Rectal smooth muscle tissue (tissue), 1 donor: ENCODE measurements around the gene TMEM266.

Experiments used
- H3K27ac ChIP-seq: one replicate; pipeline ENCODE4 v1.7.0; 2013; ENCODE audit warnings: low read depth, low read length, inconsistent platforms
- H3K27me3 ChIP-seq: one replicate; pipeline ENCODE4 v1.7.0; 2013; ENCODE audit warnings: low read length; ENCODE audit not compliant: control insufficient read depth, insufficient read depth
- H3K36me3 ChIP-seq: one replicate; pipeline ENCODE4 v1.7.0; 2013; ENCODE audit warnings: low read length; ENCODE audit not compliant: control insufficient read depth, insufficient read depth
- H3K4me1 ChIP-seq: one replicate; pipeline ENCODE4 v1.7.0; 2013; ENCODE audit warnings: low read length; ENCODE audit not compliant: control insufficient read depth, insufficient read depth
- H3K4me3 ChIP-seq: one replicate; pipeline ENCODE4 v1.7.0; 2013; ENCODE audit warnings: low read length
- H3K9ac ChIP-seq: one replicate; pipeline ENCODE4 v1.7.0; 2013; ENCODE audit warnings: low read length

TMEM266 gene

GRCh38 chr15:76174654-76175053, 114.9 kb downstream of the TMEM266 start:
- Histone ChIP-seq H3K4me3 (no peak overlapping the region), H3K27me3 (peaks cover 3% of the 10 kb centered on the region), H3K4me1 (no peaks in the 10 kb centered on the region), H3K36me3 (no peaks in the 10 kb centered on the region), H3K27ac (no peak overlapping the region), H3K9ac (no peak overlapping the region)

- Histone ChIP-seq H3K27ac (no peak overlapping the region), H3K4me3 (no peak overlapping the region), H3K27me3 (peaks cover 3% of the 10 kb centered on the region), H3K36me3 (no peaks in the 10 kb centered on the region), H3K9ac (no peak overlapping the region), H3K4me1 (no peaks in the 10 kb centered on the region)
Measured at GRCh38 chr15:76175442-76175841, 115.7 kb downstream of the TMEM266 start.

GRCh38 chr15:76176059-76176458, 116.3 kb downstream of the TMEM266 start:
- H3K27ac ChIP-seq, result no peak overlapping the region
- no peaks in the 10 kb centered on the region for H3K4me1 ChIP-seq
- no peak overlapping the region for H3K4me3 ChIP-seq
- H3K27me3 ChIP-seq, result peaks cover 3% of the 10 kb centered on the region
- H3K36me3 ChIP-seq, result no peaks in the 10 kb centered on the region
- H3K9ac ChIP-seq, result no peak overlapping the region

GRCh38 chr15:76176487-76177085, 116.8 kb downstream of the TMEM266 start:
- H3K4me3 ChIP-seq, result no peak overlapping the region
- H3K27me3 ChIP-seq, result peaks cover 3% of the 10 kb centered on the region
- H3K36me3 ChIP-seq, result no peaks in the 10 kb centered on the region
- H3K27ac ChIP-seq, result no peak overlapping the region
- H3K9ac ChIP-seq, result no peak overlapping the region
- H3K4me1 ChIP-seq, result no peaks in the 10 kb centered on the region

- Histone ChIP-seq H3K36me3 (no peaks in the 10 kb centered on the region), H3K27ac (no peak overlapping the region), H3K4me1 (no peaks in the 10 kb centered on the region), H3K4me3 (no peak overlapping the region), H3K27me3 (peaks cover 3% of the 10 kb centered on the region), H3K9ac (no peak overlapping the region)
Measured at GRCh38 chr15:76177491-76178040, 117.8 kb downstream of the TMEM266 start.

GRCh38 chr15:76178296-76179000, 118.7 kb downstream of the TMEM266 start:
- Histone ChIP-seq H3K36me3 (no peaks in the 10 kb centered on the region), H3K27ac (no peak overlapping the region), H3K4me1 (no peaks in the 10 kb centered on the region), H3K4me3 (no peak overlapping the region), H3K27me3 (peaks cover 3% of the 10 kb centered on the region), H3K9ac (no peak overlapping the region)

- no peak overlapping the region for H3K27ac ChIP-seq
- no peaks in the 10 kb centered on the region for H3K4me1 ChIP-seq
- peaks cover 3% of the 10 kb centered on the region for H3K27me3 ChIP-seq
- H3K36me3 ChIP-seq, result no peaks in the 10 kb centered on the region
- no peak overlapping the region for H3K4me3 ChIP-seq
- H3K9ac ChIP-seq, result no peak overlapping the region
Measured at GRCh38 chr15:76179023-76179422, 119.2 kb downstream of the TMEM266 start.

- no peak overlapping the region for H3K27ac ChIP-seq
Measured at GRCh38 chr15:76180321-76180720, 120.5 kb downstream of the TMEM266 start.

GRCh38 chr15:76181705-76182107, 121.9 kb downstream of the TMEM266 start:
- H3K27me3 ChIP-seq, result peaks cover 3% of the 10 kb centered on the region

More at GRCh38 chr15:76180321-76180720, 120.5 kb downstream of the TMEM266 start:
- Histone ChIP-seq H3K9ac (no peak overlapping the region), H3K27me3 (peaks cover 3% of the 10 kb centered on the region), H3K4me1 (no peaks in the 10 kb centered on the region), H3K4me3 (no peak overlapping the region), H3K36me3 (no peaks in the 10 kb centered on the region)

GRCh38 chr15:76183930-76184649, 124.3 kb downstream of the TMEM266 start:
- Histone ChIP-seq H3K4me3 (no peak overlapping the region), H3K36me3 (no peaks in the 10 kb centered on the region), H3K27me3 (no peaks in the 10 kb centered on the region), H3K9ac (no peak overlapping the region), H3K27ac (no peak overlapping the region), H3K4me1 (no peaks in the 10 kb centered on the region)

More at GRCh38 chr15:76181705-76182107, 121.9 kb downstream of the TMEM266 start:
- Histone ChIP-seq H3K9ac (no peak overlapping the region), H3K4me1 (no peaks in the 10 kb centered on the region), H3K36me3 (no peaks in the 10 kb centered on the region), H3K4me3 (no peak overlapping the region), H3K27ac (no peak overlapping the region)

- Histone ChIP-seq H3K4me1 (no peaks in the 10 kb centered on the region), H3K27ac (no peak overlapping the region)
Measured at GRCh38 chr15:76184650-76185035, 124.9 kb downstream of the TMEM266 start.

GRCh38 chr15:76185716-76186115, 125.9 kb downstream of the TMEM266 start:
- peaks cover 3% of the 10 kb centered on the region for H3K27me3 ChIP-seq
- H3K36me3 ChIP-seq, result no peaks in the 10 kb centered on the region
- no peaks in the 10 kb centered on the region for H3K4me1 ChIP-seq
- H3K9ac ChIP-seq, result no peak overlapping the region
- no peak overlapping the region for H3K4me3 ChIP-seq
- no peak overlapping the region for H3K27ac ChIP-seq

More at GRCh38 chr15:76184650-76185035, 124.9 kb downstream of the TMEM266 start:
- Histone ChIP-seq H3K4me3 (no peak overlapping the region), H3K36me3 (no peaks in the 10 kb centered on the region), H3K27me3 (peaks cover 3% of the 10 kb centered on the region), H3K9ac (no peak overlapping the region)
